Effector memory CD4-positive, alpha-beta T cell (primary cell): Measurements from ENCODE around the gene NCK2.

Experiments
- DNase-seq, 3 donors: peaks; one replicate each; pipeline ENCODE4 v3.0.0-alpha.2; 2020
- H3K27ac ChIP-seq: 2 replicates; pipeline ENCODE4 v1.7.0; 2013; ENCODE audit warnings: mild to moderate bottlenecking, low read length, moderate library complexity; ENCODE audit not compliant: insufficient read depth, poor library complexity, severe bottlenecking
- H3K27me3 ChIP-seq: replicated peaks from 2 replicates; pipeline ENCODE4 v1.7.0; 2013; ENCODE audit warnings: mild to moderate bottlenecking, low read length; ENCODE audit not compliant: insufficient read depth, control insufficient read depth, poor library complexity, severe bottlenecking
- H3K36me3 ChIP-seq: 2 replicates; pipeline ENCODE4 v1.7.0; 2013; ENCODE audit warnings: mild to moderate bottlenecking, low read length, moderate library complexity; ENCODE audit not compliant: control insufficient read depth, insufficient read depth
- H3K4me1 ChIP-seq: 2 replicates; pipeline ENCODE4 v1.7.0; 2013; ENCODE audit warnings: low read length, mild to moderate bottlenecking; ENCODE audit not compliant: control insufficient read depth, insufficient read depth, poor library complexity, severe bottlenecking
- H3K4me3 ChIP-seq: 2 replicates; pipeline ENCODE4 v1.7.0; 2013; ENCODE audit warnings: low read length, low read depth, mild to moderate bottlenecking; ENCODE audit not compliant: insufficient read depth, poor library complexity, severe bottlenecking
- H3K9me3 ChIP-seq: 2 replicates; pipeline ENCODE4 v1.7.0; 2013; ENCODE audit warnings: mild to moderate bottlenecking, low read length, moderate library complexity; ENCODE audit not compliant: control insufficient read depth

NCK2 gene

DNA sequence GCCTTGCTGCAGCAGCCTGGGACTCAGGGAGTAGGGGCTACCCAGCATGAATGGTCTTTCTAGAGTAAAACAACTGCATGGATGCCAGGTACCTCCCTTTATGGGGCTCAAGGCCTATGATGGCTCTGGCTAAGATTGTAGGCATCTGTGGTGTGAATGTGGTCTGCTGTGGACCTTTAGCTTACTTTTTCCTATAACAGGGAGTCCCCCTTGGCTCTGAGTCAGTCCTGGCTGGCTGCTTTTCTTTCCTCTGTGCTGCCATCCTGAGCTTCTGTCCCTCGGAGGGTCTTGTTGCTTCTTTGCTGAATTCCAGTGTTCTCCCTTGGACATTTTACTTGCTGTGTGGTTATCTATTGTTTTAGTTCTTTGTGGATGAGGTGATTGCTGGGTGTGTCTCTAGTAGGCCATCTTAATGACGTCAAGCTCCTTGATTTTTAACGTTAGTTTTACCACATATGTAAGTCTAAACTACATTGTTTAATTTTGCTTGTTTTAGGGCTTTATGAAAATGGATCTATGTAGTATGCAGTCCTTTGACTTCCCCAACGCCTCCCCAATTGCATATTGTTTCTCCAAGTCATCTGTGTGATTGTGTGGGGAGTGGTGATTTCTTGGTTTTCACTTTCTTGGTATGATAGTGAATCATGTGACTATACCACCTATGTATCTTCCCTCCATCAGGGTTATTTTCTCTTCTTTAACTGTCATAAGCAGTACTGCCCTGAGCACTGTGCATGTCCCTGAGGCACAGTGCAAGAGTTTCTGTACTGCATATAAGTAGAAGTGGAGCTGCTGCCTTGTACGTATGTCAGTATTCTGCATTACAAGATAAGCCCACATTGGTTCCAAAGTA is 92.4 kb downstream of the NCK2 start:
- H3K9me3 ChIP-seq: peaks cover 7% of the 10 kb centered on the region
- H3K36me3 ChIP-seq: peaks cover 4% of the 10 kb centered on the region
- peaks cover 41% of the 10 kb centered on the region for H3K4me1 ChIP-seq
- H3K27me3 ChIP-seq: no peaks in the 10 kb centered on the region
- H3K27ac ChIP-seq: peak overlapping the region; percentile 25
- DNase-seq: no peak
- no peak overlapping the region for H3K4me3 ChIP-seq

DNA sequence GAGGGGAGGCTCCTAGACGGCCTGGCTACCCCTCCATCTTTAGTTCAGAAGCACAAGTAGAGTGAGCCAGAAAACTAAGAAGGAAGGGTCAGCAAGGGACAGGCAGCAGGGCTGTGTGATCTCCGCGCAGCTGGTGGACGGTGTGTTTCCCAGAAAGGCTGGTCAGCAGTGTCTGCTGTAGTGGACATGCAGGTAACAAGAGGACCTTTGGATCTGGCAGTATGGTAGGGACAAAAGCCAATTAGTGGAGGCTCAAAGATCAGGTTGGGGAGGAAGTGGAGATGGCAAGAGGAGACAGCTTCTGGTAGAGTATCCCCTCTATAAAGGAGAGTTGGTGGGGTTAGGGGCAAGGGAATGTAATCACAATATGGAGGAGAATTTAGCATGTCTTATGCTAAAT is 95.1 kb downstream of the NCK2 start:
- Histone ChIP-seq H3K4me3 (no peak overlapping the region), H3K4me1 (peaks cover 46% of the 10 kb centered on the region), H3K27me3 (no peaks in the 10 kb centered on the region), H3K27ac (no peak overlapping the region), H3K36me3 (peaks cover 10% of the 10 kb centered on the region), H3K9me3 (peaks cover 3% of the 10 kb centered on the region)
- DNase-seq: no peak

GRCh38 chr2:105840933-105841332 is 96.2 kb downstream of the NCK2 start:
- no peaks in the 10 kb centered on the region for H3K9me3 ChIP-seq
- no peak for DNase-seq
- H3K27me3 ChIP-seq: no peaks in the 10 kb centered on the region
- peaks cover 52% of the 10 kb centered on the region for H3K4me1 ChIP-seq
- no peak overlapping the region for H3K4me3 ChIP-seq
- no peak overlapping the region for H3K27ac ChIP-seq
- peaks cover 8% of the 10 kb centered on the region for H3K36me3 ChIP-seq

DNA sequence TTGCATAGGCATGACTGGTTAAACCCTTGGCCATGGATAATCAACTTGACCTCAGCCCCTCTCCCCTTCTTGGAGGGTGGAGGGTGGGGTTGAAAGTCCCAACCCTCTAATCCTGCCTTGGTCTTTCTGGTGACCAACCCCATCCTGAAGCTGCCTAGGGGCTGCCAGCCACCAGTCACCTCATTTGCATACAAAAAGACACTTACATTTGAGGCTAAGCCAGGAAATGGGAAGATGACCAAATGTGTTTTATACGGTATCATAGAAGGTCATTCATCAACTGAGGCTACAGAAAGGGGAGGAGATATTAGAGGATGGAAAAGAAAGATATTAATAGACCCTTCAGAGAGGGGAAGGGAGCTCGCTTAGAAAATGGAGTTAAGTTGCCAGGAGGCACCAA is 96.8 kb downstream of the NCK2 start:
- H3K36me3 ChIP-seq: peaks cover 8% of the 10 kb centered on the region
- H3K9me3 ChIP-seq: no peaks in the 10 kb centered on the region
- H3K4me1 ChIP-seq: peaks cover 50% of the 10 kb centered on the region
- no peak for DNase-seq
- no peaks in the 10 kb centered on the region for H3K27me3 ChIP-seq
- H3K27ac ChIP-seq: no peak overlapping the region
- H3K4me3 ChIP-seq: no peak overlapping the region

DNA sequence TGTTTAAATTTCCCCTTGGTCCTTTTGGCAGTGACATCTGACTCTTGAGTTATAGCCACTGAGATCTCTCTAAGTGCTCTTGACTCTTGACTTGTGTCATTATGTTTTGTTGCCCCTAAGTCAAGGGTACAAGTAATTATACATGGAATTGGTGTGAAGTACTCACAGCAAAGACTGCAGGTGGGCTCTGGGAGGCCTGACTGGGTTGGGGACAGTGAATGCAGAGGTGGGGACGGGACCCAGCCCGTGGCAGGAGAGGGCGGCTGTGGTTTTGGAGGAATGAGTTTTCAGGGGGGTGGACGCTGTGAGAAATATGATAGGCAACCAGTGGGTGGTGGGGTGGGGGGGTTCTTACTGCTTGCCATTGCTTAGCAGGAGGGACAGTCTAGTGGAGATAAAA is 97.8 kb downstream of the NCK2 start:
- peak overlapping the region; percentile 22 for H3K27ac ChIP-seq
- H3K27me3 ChIP-seq: no peaks in the 10 kb centered on the region
- H3K9me3 ChIP-seq: no peaks in the 10 kb centered on the region
- H3K36me3 ChIP-seq: peaks cover 8% of the 10 kb centered on the region
- peaks cover 40% of the 10 kb centered on the region for H3K4me1 ChIP-seq
- no peak overlapping the region for H3K4me3 ChIP-seq
- no peak for DNase-seq

DNA sequence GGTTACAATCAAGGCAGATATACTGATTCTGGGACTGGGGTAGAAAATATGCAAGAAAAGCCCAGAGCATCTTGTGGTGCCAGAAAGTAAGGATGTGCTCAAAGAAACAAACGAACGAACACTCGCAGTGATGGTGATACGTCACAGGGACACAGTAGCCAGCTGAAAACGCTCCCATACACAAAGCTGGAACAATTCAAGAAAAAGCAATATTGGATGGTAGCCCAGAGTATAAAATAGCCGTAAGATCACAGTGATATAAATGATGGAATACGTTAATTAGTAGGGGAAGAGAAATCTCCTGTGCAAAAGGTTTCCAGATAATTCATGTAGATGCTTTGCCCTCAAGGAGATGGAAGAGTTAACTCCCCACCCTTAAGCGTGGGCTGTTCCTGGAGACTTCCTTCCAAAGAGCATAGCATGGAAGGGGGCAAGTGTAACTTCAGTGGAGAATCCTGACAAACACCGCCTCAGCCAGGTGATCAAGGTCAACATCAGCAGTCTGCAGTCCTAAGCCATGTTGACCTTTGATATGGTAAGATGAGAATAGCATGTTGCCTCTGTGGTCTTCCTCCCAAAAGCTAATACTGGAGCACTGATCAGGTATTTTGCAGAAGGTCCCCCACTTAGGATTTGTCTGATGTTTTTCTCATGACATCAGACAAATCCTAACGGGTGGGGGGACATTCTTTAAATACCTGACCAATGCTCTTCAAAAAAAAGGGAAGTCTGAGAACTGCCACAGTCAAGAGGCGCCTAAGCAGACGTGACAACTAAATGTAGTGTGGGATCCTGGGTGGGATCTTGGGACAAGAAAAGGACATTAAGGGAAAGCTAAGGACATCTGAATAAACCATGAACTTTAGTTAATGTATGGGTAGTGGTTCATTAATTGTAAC is 99.0 kb downstream of the NCK2 start:
- Histone ChIP-seq H3K36me3 (peaks cover 8% of the 10 kb centered on the region), H3K27me3 (no peaks in the 10 kb centered on the region), H3K9me3 (no peaks in the 10 kb centered on the region), H3K4me1 (peaks cover 36% of the 10 kb centered on the region), H3K4me3 (no peak overlapping the region), H3K27ac (no peak overlapping the region)
- DNase-seq: no peak

DNA sequence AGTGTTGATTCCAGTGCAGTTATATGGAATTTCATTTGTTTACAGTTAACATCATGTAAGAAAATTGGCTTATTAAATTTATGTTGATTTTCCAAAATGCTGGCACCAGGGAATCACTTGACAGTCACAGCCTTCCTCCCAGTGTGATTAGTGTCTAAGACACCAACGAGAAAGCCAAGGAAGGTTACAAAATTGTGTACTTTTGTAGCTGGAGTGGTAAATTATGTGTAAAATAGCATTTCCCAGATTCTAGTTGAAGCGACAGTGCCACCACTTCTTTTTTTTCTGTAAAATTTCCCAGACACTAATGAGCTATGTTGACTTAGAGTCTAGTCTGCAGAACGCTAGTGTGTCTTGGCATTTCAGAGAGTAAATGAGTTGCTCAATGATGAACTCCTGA is 101.3 kb downstream of the NCK2 start:
- H3K4me1 ChIP-seq: peaks cover 28% of the 10 kb centered on the region
- H3K27ac ChIP-seq: no peak overlapping the region
- DNase-seq: no peak
- no peaks in the 10 kb centered on the region for H3K9me3 ChIP-seq
- H3K27me3 ChIP-seq: no peaks in the 10 kb centered on the region
- peaks cover 8% of the 10 kb centered on the region for H3K36me3 ChIP-seq
- no peak overlapping the region for H3K4me3 ChIP-seq

DNA sequence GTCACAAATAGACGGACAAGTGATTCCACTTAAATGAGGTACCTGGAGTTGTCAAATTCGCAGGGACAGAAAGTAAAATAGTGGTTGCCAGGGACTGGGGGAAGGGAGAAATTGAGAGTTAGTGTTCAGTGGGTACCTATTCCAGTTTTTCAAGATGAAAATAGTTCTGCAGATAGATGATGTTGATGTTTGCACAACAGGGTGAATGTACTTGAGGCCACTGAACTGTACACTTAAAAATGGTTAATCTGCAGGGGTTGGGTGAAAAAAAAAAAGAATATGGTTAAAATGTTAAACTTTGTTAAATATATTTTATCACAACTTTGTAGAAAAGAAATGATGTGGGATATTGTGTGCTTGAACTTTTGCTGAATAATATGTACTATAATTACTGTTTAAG is 102.3 kb downstream of the NCK2 start:
- Histone ChIP-seq H3K27ac (no peak overlapping the region), H3K4me3 (no peak overlapping the region), H3K4me1 (peaks cover 25% of the 10 kb centered on the region), H3K27me3 (no peaks in the 10 kb centered on the region), H3K9me3 (no peaks in the 10 kb centered on the region), H3K36me3 (peaks cover 8% of the 10 kb centered on the region)
- DNase-seq: no peak

- H3K27ac ChIP-seq: no peak overlapping the region
- no peaks in the 10 kb centered on the region for H3K27me3 ChIP-seq
- no peak overlapping the region for H3K4me3 ChIP-seq
- no peak for DNase-seq
- H3K9me3 ChIP-seq: no peaks in the 10 kb centered on the region
- H3K4me1 ChIP-seq: peaks cover 20% of the 10 kb centered on the region
- H3K36me3 ChIP-seq: peaks cover 8% of the 10 kb centered on the region
Measured at GRCh38 chr2:105848367-105848766, 103.7 kb downstream of the NCK2 start.
